Activated naive CD4-positive, alpha-beta T cell treated with anti-CD3 and anti-CD28 coated beads, Interleukin-2, amount 50 U/mL, for 24 hours (primary cell): Measurements from ENCODE around the gene LCE2B.

Experiments
- H3K27ac Mint-ChIP-seq: one replicate; pipeline ENCODE4 v1.8.0; 2021; ENCODE audit warnings: mild to moderate bottlenecking, mixed read lengths
- H3K27me3 Mint-ChIP-seq: one replicate; pipeline ENCODE4 v1.8.0; 2021; ENCODE audit warnings: mixed read lengths
- H3K36me3 Mint-ChIP-seq: one replicate; pipeline ENCODE4 v1.8.0; 2021; ENCODE audit warnings: mixed read lengths
- H3K4me1 Mint-ChIP-seq: one replicate; pipeline ENCODE4 v1.8.0; 2021; ENCODE audit warnings: mixed read lengths
- H3K4me3 Mint-ChIP-seq: one replicate; pipeline ENCODE4 v1.8.0; 2021; ENCODE audit warnings: mild to moderate bottlenecking, mixed read lengths
- H3K9me3 Mint-ChIP-seq: one replicate; pipeline ENCODE4 v1.8.0; 2021; ENCODE audit warnings: mixed read lengths

The LCE2B gene

DNA sequence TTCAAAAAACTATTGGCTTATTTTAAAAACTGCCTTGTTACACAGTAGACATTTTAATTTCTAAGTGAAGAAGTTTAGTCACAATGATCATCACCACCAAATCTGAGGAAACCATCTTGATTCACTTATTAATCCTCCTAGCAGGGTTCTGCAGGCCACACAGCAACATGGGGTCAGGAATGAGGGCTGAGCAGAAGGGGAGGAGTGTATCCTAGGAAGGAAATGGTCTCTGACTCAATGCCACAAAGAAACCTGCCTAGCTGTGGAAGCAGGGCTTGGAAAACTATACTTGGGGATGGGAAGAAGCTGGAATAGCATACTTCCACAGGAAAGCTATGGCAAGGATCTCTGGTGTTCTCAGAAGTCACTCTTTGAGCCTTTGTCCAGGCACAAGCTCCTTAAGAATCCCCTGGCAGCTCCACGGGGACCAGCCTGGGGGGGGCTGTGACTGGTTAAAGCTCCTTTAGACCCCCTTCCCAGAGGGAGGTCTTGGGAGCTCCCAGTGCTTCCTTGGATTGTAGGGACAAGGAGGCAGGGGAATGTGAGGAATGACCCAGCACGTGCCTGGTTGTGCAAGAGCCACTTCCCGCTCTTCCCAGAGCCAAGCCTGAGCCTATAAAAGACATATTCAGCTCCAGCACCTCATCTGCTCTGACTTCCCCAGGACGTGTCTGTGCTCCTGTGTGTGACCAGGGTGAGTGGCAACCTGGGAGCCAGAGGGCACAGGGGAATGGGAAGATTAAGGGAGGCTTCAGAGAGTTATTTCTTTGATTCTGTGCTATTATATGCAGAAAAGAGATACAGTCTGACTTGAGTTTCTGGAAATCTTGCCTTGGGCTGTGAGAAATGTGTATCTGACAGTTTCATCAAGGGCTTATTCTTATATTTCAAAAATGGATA is 12.0 kb downstream of the LCE2B start, which contains the start of gene LCE2A:
TSS of gene LCE2A (plus strand) at position 645 of the 900 bp plus-strand sequence. CDS start 557 bp downstream, outside the sequence.
- Mint-ChIP-seq H3K27me3 (peaks cover 3% of the 10 kb centered on the region), H3K9me3 (no peaks in the 10 kb centered on the region), H3K4me1 (no peaks in the 10 kb centered on the region), H3K4me3 (no peak within 1 kb of the TSS), H3K27ac (no peak within 1 kb of the TSS), H3K36me3 (no peaks in the 10 kb centered on the region)

DNA sequence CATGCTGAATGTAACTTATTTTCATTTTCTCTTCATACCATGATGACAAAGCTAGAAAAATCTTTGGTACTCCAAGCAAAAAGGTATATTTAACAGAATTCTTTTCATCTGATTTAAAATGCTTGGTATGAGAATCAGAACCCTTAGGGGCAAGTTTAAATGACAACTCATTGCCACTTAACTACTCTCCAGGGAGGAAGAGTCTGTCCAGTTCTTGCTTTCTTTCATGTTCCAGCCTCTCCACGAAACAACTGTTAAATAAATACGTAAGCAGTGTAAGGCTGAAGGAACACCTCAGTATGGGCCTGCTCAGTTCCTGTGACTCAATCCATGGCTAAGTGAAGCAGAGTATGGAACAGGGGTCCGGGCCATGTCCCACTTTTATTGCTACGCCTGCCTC is 13.8 kb downstream of the LCE2B start:
- H3K36me3 Mint-ChIP-seq = no peaks in the 10 kb centered on the region
- H3K9me3 Mint-ChIP-seq = peaks cover 5% of the 10 kb centered on the region
- peaks cover 7% of the 10 kb centered on the region for H3K27me3 Mint-ChIP-seq
- H3K4me3 Mint-ChIP-seq = no peak overlapping the region
- no peak overlapping the region for H3K27ac Mint-ChIP-seq
- no peaks in the 10 kb centered on the region for H3K4me1 Mint-ChIP-seq

DNA sequence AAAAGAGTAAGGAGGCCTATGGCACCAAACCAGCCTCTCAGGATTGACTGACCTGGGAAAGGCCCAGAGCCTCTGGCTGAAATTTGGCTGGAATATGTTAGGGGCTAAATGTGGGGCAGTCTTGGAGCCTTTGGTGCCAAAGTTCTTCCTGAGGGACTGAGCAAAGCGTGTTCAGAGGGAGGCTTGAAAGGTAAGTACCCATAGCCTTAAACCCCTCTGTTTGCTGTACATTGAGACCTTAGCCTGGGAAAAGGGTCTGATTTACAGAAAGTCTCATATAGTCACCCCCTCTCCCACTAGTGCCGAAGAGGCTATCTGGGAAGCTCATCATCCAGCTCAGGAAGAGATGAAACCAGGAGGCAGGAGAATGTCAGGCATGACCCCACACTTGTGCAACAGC is 21.9 kb downstream of the LCE2B start, which contains the start of gene LCE4A:
TSS of gene LCE4A (plus strand) at position 301 of the 400 bp plus-strand sequence. CDS start 916 bp downstream, outside the sequence.
- Mint-ChIP-seq H3K27me3 (peaks cover 16% of the 10 kb centered on the region), H3K4me3 (no peak within 1 kb of the TSS)

DNA sequence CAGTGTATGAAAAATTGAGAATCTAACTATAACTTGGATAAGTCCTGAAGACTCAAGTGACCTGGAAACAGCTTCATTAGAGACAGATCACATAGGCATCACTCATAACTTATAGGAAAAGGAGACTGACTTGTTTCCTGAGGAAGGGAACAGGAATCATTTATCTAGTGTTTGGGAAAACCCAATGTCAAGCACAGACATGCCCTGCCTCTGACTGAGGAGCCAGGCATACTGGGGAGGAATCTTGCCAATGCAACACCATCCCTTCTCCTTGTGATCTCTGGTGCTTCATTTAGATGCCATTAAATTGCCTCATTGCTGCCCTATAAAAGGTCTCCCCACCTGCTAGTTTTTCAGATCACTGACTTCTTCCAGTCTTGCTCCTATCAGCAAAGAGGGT is 32.3 kb downstream of the LCE2B start:
- Mint-ChIP-seq H3K4me3 (no peak overlapping the region), H3K36me3 (peaks cover 1% of the 10 kb centered on the region), H3K4me1 (no peaks in the 10 kb centered on the region), H3K9me3 (peaks cover 5% of the 10 kb centered on the region), H3K27me3 (peaks cover 15% of the 10 kb centered on the region), H3K27ac (no peak overlapping the region)

More for the DNA sequence above, 21.9 kb downstream of the LCE2B start, which contains the start of gene LCE4A:
- H3K27ac Mint-ChIP-seq = no peak within 1 kb of the TSS
- H3K9me3 Mint-ChIP-seq = peaks cover 5% of the 10 kb centered on the region
- H3K4me1 Mint-ChIP-seq = no peaks in the 10 kb centered on the region
- H3K36me3 Mint-ChIP-seq = no peaks in the 10 kb centered on the region

DNA sequence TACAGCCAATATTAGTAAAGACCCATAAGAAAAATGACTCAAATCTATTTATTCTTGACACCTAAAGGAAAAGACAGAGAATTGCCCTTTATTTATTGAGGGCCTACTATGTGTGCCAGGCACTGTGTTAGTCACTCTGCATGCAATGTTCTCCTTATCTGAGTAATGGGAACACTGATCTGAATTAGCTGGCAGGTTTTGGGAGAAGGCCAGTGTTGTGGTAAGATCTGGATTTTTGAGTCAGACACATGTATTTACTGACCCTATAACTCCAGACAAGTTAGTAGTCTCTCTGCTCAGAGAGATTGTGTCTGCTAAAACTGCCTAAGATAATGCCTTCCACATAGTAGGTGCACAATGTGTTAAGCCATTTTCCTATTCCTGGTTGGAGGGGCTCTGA is 39.3 kb downstream of the LCE2B start:
- Mint-ChIP-seq H3K4me3 (no peak overlapping the region), H3K27ac (no peak overlapping the region), H3K4me1 (no peaks in the 10 kb centered on the region), H3K9me3 (no peaks in the 10 kb centered on the region), H3K36me3 (no peaks in the 10 kb centered on the region), H3K27me3 (peaks cover 7% of the 10 kb centered on the region)

DNA sequence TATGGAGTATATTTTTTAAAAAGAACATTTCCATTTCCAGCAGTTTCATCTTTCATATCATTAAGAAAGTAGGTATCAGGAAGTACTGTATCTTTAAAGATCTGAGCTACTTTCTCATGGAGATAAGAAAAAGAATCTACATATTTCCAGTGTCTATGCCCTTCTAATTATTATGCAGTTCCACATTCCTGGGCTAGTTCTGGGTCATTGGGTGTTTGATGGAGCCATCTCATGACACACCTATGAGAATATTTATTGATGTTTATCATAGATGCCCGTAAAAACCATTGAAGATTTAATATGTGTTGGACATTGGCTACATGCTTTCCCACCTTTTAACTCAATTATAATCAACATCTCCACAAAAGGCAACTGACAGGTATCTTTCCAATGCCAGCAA is 43.1 kb downstream of the LCE2B start:
- Mint-ChIP-seq H3K4me1 (no peaks in the 10 kb centered on the region), H3K27ac (no peak overlapping the region), H3K27me3 (peaks cover 7% of the 10 kb centered on the region), H3K9me3 (no peaks in the 10 kb centered on the region), H3K4me3 (no peak overlapping the region), H3K36me3 (no peaks in the 10 kb centered on the region)

DNA sequence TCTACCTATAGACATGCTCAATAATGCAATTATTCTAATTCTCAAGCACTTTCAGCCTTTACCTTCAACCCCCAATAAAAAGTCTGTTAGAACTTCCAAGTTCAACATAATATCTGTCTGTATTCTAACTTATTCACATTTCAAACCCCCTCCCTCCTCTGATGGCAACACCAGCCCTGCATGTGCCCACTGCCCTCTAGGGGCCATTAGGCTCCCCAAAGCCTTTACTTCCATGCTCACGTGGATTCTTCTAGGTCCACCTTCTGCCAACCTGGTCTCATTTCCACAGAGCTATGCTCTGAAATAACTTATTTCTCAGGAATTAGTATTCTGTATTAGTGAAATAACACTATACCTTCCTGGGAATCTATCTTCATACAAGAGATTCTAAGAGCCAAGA is 49.7 kb downstream of the LCE2B start:
- no peaks in the 10 kb centered on the region for H3K9me3 Mint-ChIP-seq
- H3K27ac Mint-ChIP-seq = no peak overlapping the region
- H3K36me3 Mint-ChIP-seq = no peaks in the 10 kb centered on the region
- no peak overlapping the region for H3K4me3 Mint-ChIP-seq
- peaks cover 23% of the 10 kb centered on the region for H3K27me3 Mint-ChIP-seq
- no peaks in the 10 kb centered on the region for H3K4me1 Mint-ChIP-seq
